H4 (cell line): ENCODE results near the gene SYNGR1. TPM values are rescaled to one million over a fixed set of nuclear protein-coding genes. Genes with fewer than 3 reads are reported as not detected.
A peak's percentile ranks its signal among the peaks of the same experiment; 100 is the strongest.

Experiments
- DNase-seq: peaks from one replicate; pipeline ENCODE4 v3.0.0-alpha.2; 2015; ENCODE audit warnings: low spot score
- total RNA-seq: library from RNA; depleted of rRNA; stranded (reverse); fragments of >200 nt; shearing (Covaris generic); gene quantifications from 2 replicates; pipeline ENCODE4 v1.2.3, GENCODE V29; 2014; rRNA removed

The SYNGR1 gene, protein sequence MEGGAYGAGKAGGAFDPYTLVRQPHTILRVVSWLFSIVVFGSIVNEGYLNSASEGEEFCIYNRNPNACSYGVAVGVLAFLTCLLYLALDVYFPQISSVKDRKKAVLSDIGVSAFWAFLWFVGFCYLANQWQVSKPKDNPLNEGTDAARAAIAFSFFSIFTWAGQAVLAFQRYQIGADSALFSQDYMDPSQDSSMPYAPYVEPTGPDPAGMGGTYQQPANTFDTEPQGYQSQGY
- total RNA-seq, result 19.9 and 23.0 TPM in 2 replicates

DNA sequence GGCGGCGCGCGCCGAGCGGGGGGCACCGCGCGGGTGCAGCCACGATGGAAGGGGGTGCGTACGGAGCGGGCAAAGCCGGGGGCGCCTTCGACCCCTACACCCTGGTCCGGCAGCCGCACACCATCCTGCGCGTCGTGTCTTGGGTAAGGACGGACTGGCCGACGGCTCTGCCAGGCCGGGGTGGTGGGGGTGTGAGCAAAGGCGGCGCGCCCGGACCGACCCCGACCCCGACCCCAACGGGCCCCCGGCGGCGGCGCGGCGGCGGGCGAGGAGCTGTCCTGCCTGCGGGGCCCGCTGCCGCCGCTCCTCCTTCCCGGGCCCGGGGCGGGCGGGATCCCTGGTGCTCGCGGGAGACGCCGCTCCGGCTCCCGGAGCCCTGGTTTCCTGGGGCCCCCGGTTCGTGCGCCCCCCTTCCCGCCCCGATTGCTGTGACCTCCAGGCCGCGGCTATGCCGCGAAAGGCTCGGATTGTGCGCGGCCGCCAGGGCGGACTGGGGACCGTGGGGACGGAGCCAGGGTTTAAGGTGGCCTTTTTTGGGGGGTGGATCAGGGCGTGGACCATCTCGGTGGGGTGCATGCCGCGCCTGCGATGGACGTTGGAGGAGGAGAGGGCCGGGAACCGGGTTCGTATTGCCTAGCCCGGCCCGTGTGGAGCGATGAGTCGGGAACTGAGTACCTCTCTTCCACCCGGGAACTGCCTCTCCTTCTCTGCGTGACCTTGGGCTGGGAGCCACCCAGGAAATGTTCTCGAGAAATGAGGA lies at the start of gene SYNGR1:
TSS of gene SYNGR1 (plus strand) at position 25 of the 760 bp plus-strand sequence. CDS start at position 45, 20 bp downstream.
- DNase-seq, result no peak

DNA sequence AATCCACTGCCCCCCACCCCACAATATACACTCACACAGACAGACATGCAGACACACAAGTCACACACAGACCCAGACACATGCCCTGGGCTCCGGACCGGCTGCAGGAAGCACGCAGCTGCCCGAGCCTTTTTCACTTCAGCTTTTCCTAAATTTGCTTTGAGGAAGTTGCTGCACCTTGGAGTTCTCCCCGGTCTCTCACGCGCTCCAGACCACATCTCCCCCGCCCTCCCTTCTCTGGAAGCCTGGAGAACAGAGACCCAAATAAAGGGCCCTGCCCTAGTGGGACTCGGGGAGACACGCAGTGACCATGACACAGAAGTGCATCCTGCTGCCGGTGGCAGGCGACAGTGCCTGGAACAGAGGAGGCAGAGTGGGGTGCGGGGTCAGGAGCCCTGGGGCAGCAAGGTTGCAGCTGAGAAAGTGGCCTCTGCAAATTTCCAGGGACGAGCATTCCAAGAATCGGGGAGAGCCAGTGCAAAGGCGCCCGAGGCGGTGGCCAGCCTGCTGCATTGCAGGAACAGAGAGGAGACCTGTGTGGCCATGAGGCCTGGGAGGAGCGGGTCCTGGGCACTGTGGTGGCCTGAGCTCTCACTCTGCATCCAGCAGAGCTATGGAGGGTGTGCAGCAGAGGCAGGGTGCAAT lies 49.5 kb upstream of the SYNGR1 start:
- DNase-seq, result no peak

DNA sequence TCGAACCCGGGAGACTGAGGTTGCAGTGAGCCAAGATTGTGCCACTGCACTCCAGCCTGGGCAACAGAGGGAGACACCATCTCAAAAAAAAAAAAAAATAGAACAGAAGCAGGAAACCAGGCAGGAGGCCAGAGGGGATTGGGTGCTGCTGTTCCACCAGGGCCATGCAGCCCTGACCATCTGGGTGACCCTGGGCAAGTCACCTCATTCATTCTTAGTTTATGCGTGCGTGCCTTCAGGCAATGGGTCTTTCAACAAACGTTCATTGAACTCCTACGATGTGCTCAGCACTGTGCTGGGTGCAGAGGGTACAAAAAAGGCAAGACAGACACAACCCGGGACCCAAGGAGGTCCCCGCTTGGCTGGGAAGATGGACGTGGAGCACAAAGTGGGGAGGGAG lies 48.7 kb upstream of the SYNGR1 start:
- DNase-seq, result no peak

GRCh38 chr22:39301926-39302325 lies 47.9 kb upstream of the SYNGR1 start:
- no peak for DNase-seq

GRCh38 chr22:39302431-39302960 lies 47.3 kb upstream of the SYNGR1 start:
- DNase-seq, result no peak

DNA sequence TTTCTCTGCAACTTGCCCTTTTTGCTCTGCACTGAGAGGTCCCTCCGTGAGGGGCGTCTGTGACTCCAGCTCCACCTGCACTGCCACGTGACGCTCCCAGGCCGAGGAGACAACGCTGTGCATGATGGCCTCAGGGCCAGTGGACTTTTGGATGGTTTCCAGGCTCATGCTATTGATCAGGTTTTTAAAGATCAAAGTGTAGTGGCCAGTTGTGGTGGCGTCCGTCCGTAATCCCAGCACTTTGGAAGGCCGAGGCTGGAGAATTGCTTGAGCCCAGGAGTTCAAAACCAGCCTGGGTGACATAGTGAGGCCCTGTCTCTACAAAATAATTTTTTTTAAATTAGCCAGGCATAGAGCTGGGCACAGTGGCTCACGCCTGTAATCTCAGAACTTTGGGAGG lies 46.4 kb upstream of the SYNGR1 start:
- no peak for DNase-seq

DNA sequence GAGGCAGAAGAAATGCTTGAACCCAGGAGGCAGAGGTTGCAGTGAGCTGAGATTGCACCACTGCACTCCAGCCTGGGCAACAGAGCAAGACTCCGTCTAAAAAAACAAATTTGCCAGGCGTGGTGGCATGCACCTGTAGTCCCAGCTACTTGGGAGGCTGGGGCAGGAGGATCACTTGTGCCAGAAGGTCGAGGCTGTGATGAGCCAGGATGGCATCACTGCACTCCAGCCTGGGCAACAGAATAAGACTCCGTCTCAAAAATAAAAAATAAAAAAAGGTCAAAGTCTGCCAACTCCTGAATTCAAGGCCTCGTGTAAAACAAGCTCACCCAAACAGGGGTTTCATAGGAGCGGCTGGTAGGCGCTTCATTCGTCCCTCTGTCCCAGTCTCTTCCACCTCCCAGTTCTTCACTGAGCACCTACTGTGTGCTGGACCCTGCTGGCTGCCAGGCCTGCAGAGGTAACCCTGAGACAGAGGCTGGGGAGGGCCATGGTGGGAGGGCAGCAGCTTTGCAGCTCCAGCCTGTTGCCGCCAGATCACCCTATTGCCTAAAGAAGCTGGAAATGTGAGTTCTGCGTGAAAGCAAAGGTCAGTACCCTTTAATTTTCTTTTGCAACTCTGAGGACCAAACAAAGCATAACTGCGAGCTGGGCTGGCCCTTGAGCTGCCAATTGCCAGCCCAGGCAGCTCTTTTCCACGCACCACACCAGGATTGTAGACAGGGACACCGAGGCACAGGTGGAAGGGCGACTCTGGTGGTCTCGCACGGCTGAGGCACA lies 45.7 kb upstream of the SYNGR1 start:
- DNase-seq, result no peak

GRCh38 chr22:39306456-39307361 lies 43.1 kb upstream of the SYNGR1 start:
- no peak for DNase-seq

- DNase-seq, result peak; percentile 81
These were observed 41.0 kb upstream of the SYNGR1 start for GRCh38 chr22:39308614-39309363.

GRCh38 chr22:39309364-39309861 lies 40.4 kb upstream of the SYNGR1 start:
- no peak for DNase-seq

DNA sequence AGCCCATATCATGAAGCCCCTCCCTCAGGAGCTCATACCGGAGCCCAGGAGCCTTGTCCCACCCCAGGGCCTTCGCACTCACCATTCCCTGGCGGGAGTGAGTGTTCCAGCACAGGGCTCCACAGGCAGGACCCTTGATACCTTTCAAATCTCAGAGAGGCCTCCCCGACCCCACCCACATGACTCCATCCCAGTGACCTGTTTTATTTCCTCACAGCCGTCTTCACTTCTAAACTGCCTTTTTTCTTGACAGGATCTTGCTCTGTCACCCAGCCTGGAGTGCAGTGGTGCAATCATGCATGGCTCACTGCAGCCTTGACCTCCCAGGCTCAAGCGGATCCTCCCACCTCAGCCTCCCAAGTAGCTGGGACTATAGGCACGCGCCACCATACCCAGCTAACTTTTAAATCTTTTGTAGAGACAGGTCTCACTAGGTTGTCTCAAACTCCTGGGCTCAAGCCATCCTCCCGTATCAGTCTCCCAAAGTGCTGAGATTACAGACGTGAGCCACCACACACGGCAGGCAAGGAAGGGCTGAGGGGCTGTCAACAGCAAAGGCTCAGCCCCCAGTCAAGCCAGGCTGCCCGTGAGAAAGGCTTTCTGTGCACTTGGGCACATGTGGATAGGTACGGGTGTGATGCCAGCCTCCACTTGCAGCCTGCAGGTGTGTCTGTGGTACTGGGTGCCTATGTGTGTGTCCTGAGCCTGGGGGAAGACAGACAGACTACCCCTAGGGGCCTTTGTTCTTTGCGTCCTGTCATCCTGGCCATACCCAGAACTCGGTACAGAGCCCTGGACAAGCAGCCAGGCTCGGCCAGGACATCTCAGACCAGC lies 39.7 kb upstream of the SYNGR1 start:
- DNase-seq, result no peak

GRCh38 chr22:39311592-39312400 lies 38.0 kb upstream of the SYNGR1 start:
- DNase-seq, result no peak

DNA sequence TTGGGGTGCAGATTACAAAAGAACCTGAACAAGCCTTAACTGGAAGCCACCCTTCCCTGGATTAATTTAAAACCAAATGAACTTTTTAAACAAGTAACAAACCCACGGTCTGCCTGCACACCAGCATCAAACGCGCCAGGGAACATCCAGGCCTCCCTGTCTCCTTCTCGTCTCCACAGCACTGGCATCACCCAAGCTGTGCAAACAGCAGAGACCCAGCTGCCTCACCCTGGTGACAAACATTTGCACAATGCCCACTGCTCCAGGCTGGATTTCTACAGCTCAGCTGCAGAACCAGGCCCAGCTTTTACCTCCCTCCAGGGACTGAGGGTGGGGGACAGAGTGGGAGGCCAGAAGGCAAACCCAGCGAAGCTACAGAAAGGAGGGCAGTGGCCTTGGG lies 37.4 kb upstream of the SYNGR1 start:
- DNase-seq, result no peak

DNA sequence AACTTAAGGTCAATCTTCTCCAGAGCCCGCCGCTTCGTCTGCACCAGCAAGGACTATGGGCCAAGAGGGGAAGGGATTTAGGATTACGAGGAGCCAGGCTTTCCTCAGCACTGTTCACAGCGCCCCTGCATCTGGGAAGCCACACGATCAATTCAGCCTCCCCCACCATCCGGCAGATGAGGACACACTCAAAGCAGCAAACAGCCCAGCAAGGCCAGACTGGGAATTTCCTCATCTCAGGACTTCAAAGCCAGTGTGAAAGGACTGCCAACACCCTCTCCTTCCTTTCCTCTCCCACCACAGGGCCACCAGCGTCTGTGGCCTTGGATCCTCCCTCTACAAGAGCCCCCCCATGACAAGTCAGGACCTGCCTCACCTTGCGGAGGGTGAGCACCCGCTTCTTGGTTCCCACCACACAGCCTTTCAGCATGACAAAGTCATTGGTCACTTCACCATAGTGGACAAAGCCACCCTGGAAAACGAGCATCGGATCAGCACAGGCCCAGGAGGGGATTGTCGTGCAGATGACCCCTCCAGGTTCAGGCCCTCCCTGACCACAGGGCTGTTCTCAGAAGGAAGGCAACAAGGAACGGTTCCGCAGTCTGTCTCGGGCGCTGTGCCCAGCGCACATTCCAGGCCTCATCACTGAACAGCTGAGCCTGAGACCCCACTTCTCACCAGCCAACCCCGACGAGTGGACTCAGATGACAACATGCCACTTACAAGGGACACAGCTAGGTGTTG lies 36.4 kb upstream of the SYNGR1 start:
- DNase-seq, result no peak

DNA sequence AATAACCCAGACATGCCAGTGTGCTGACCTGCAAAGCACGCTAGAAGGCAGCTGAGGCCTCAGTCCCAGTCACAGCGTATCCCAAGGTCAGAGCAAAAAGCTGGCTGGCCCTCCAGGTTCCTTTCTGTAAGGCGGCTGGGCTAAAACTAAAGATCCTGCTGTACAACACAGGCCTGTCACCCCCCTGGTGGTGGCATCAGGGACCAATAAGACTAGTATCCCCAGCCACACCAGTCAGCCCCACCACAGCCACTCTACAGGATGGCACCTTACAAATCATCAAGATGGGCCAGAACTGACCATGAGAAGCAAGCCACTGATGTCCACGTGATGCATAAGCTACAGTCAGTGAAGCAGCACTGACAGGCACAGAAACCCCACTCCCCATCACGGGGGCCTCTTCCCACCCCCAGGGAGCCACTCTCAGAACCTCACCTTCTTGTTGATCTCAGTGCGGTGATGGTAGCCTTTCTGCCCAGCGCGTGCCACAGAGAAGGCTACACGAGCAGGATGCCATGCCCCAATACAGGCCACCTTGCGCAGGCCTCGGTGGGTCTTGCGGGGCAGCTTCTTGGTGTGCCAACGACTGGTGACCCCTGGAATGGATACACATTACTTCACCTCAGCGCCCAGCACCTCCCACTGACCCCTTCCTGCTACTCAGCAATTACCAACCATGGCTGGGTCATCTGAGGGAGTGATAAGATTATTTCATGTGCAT lies 35.4 kb upstream of the SYNGR1 start:
- no peak for DNase-seq

GRCh38 chr22:39315389-39315788 lies 34.4 kb upstream of the SYNGR1 start:
- no peak for DNase-seq
